ENCODE measurements around the gene ITPR2. TPM values are rescaled to one million over a fixed set of nuclear protein-coding genes. Genes with fewer than 3 reads are reported as not detected.

Gene ITPR2
- total RNA-seq, 2 donors from 2014 or later = 14.8 to 74.4 TPM

GRCh38 chr12:26807292-26807691 is 25.7 kb downstream of the ITPR2 start:
- TF ChIP-seq CTCF (conservative IDR thresholded peaks at IDR 0.05) = no peak
- Mint-ChIP-seq H3K27me3 (ENCODE audit: insufficient read depth) (no peaks in the 10 kb centered on the region), H3K27ac (no peak overlapping the region), H3K4me3 (no peak overlapping the region), H3K4me1 (peaks cover 3% of the 10 kb centered on the region), H3K9me3 (peaks cover 1% of the 10 kb centered on the region), H3K36me3 (ENCODE audit: low read depth) (peaks cover 6% of the 10 kb centered on the region)
- Histone ChIP-seq H3K27ac (ENCODE audit: low read depth, low read length) (no peak overlapping the region), H3K9ac (ENCODE audit: extremely low read depth, low read length, poor library complexity, severe bottlenecking) (no peak overlapping the region), H3K9me3 (ENCODE audit: control insufficient read depth, low read length) (no peaks in the 10 kb centered on the region), H3K4me1 (ENCODE audit: control insufficient read depth, insufficient read depth, low read length) (no peaks in the 10 kb centered on the region), H3K36me3 (ENCODE audit: control insufficient read depth, insufficient read depth, low read length) (no peaks in the 10 kb centered on the region), H3K4me3 (ENCODE audit: low read length) (no peak overlapping the region), H3K27me3 (ENCODE audit: control insufficient read depth, insufficient read depth, low read length, poor library complexity, severe bottlenecking) (no peaks in the 10 kb centered on the region)
- no peak for DNase-seq
- WGBS, 2 experiments (ENCODE audit: insufficient coverage in 1 of 2, insufficient read length in 1 of 2) = 100% methylated on average over 1 of the region's 1 CpG; no CpG with 5 or more reads in 1 of the 2 experiments

- Mint-ChIP-seq H3K27ac (no peak overlapping the region), H3K36me3 (ENCODE audit: low read depth) (peaks cover 4% of the 10 kb centered on the region), H3K4me1 (peaks cover 3% of the 10 kb centered on the region), H3K9me3 (no peaks in the 10 kb centered on the region), H3K4me3 (no peak overlapping the region), H3K27me3 (ENCODE audit: insufficient read depth) (no peaks in the 10 kb centered on the region)
- WGBS, 2 experiments (ENCODE audit: insufficient coverage in 1 of 2, insufficient read length in 1 of 2) = 88 to 96% methylated on average over 4 to 5 of the region's 5 CpGs
- H3K4me1 ChIP-seq (ENCODE audit: control insufficient read depth, insufficient read depth, low read length) = no peaks in the 10 kb centered on the region
- no peak overlapping the region for H3K4me3 ChIP-seq (ENCODE audit: low read length)
- no peak overlapping the region for H3K9ac ChIP-seq (ENCODE audit: extremely low read depth, low read length, poor library complexity, severe bottlenecking)
- no peaks in the 10 kb centered on the region for H3K36me3 ChIP-seq (ENCODE audit: control insufficient read depth, insufficient read depth, low read length)
- no peak for TF ChIP-seq CTCF (conservative IDR thresholded peaks at IDR 0.05)
- DNase-seq = no peak
- H3K27me3 ChIP-seq (ENCODE audit: control insufficient read depth, insufficient read depth, low read length, poor library complexity, severe bottlenecking) = no peaks in the 10 kb centered on the region
- no peak overlapping the region for H3K27ac ChIP-seq (ENCODE audit: low read depth, low read length)
- H3K9me3 ChIP-seq (ENCODE audit: control insufficient read depth, low read length) = no peaks in the 10 kb centered on the region
Measured at GRCh38 chr12:26806556-26806955, 26.4 kb downstream of the ITPR2 start.

GRCh38 chr12:26805401-26805971 is 27.5 kb downstream of the ITPR2 start:
- Mint-ChIP-seq H3K4me3 (no peak overlapping the region), H3K4me1 (peaks cover 3% of the 10 kb centered on the region), H3K27me3 (ENCODE audit: insufficient read depth) (no peaks in the 10 kb centered on the region), H3K27ac (no peak overlapping the region), H3K36me3 (ENCODE audit: low read depth) (peaks cover 2% of the 10 kb centered on the region), H3K9me3 (no peaks in the 10 kb centered on the region)
- no peak for TF ChIP-seq CTCF (conservative IDR thresholded peaks at IDR 0.05)
- Histone ChIP-seq H3K27me3 (ENCODE audit: control insufficient read depth, insufficient read depth, low read length, poor library complexity, severe bottlenecking) (no peaks in the 10 kb centered on the region), H3K9ac (ENCODE audit: extremely low read depth, low read length, poor library complexity, severe bottlenecking) (no peak overlapping the region), H3K4me1 (ENCODE audit: control insufficient read depth, insufficient read depth, low read length) (no peaks in the 10 kb centered on the region), H3K27ac (ENCODE audit: low read depth, low read length) (no peak overlapping the region), H3K9me3 (ENCODE audit: control insufficient read depth, low read length) (no peaks in the 10 kb centered on the region), H3K36me3 (ENCODE audit: control insufficient read depth, insufficient read depth, low read length) (no peaks in the 10 kb centered on the region), H3K4me3 (ENCODE audit: low read length) (no peak overlapping the region)
- WGBS, 2 experiments (ENCODE audit: insufficient coverage in 1 of 2, insufficient read length in 1 of 2) = 84 to 94% methylated on average over 4 to 5 of the region's 5 CpGs
- no peak for DNase-seq

Measured in endodermal cell (in vitro differentiated cells).